Embryonic facial prominence (tissue), 1 donor: ENCODE results near the gene TXNIP.
A peak's percentile ranks its signal among the peaks of the same experiment; 100 is the strongest.

Experiments used
- DNase-seq: peaks from one replicate; pipeline ENCODE4 v3.0.0-alpha.2; 2016; ENCODE audit errors: extremely low spot score

Gene TXNIP

DNA sequence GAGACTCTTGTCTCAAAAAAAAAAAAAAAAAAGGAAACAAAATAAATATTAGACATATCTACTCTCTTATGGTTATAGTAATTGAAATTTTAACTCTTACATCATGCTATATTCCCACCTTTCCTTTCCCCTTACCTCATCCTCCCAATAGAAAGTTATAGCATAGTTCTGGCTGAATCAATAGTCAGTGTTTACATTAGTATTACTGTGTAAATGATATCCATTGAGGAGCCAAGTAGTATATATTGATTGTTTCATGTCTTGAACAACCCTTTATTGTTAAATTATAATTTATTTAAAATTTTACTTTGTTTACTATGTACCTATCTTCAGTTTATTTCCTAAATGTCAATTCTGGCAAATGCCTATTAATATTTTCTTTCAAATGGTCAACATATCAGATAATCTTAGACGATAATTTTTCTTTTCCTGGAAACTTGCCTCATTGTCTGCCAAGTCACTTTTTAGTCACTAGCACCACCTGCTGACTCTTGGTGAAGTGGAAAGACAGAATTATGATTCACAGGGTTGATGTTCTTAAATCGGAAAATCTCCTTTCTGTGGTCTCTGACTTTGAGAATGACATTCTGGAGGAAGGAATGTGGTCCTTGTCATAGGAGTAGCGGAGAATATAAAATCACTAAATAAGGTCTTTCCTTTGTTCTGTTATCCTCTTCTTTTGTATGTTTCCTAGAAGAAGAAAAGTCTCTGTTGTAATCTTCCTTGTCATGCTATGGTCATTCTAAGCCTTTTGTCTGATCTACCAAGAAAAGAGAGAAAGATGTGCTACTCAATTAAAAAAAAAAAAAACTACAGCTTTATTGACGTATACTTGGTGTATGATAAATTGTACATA lies 16.6 kb upstream of the TXNIP start:
- DNase-seq: peak; percentile 65

DNA sequence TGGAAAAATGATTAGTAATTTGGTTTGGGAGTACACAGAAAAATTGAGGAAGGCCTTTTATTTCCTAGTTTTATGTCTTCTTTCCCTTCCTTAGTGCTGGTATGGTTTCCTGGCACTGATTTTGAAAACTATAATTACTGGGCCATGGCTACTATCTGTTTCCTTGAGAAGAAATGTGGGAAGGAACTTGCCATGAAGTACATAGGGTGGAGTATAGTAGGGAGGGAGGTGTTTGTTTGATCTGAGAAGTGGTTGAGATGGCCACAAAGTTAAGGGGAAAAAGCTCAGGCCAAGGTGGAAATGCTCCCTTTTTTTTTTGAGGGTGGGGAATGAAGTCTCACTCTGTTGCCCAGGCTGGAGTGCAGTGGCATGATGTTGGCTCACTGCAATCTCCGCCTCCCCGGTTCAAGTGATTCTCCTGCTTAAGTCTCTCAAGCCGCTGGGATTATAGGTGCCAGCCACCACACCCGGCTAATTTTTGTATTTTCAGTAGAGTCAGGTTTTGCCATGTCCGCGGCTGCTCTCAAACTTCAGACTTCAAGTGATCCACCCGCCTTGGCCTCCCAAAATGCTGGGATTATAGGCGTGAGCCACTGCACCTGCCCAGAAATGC lies 13.9 kb upstream of the TXNIP start:
- DNase-seq: no peak

GRCh38 chr1:146007489-146008133 lies 11.2 kb upstream of the TXNIP start:
- no peak for DNase-seq

GRCh38 chr1:146001709-146002108 lies 5.3 kb upstream of the TXNIP start:
- DNase-seq: no peak

DNA sequence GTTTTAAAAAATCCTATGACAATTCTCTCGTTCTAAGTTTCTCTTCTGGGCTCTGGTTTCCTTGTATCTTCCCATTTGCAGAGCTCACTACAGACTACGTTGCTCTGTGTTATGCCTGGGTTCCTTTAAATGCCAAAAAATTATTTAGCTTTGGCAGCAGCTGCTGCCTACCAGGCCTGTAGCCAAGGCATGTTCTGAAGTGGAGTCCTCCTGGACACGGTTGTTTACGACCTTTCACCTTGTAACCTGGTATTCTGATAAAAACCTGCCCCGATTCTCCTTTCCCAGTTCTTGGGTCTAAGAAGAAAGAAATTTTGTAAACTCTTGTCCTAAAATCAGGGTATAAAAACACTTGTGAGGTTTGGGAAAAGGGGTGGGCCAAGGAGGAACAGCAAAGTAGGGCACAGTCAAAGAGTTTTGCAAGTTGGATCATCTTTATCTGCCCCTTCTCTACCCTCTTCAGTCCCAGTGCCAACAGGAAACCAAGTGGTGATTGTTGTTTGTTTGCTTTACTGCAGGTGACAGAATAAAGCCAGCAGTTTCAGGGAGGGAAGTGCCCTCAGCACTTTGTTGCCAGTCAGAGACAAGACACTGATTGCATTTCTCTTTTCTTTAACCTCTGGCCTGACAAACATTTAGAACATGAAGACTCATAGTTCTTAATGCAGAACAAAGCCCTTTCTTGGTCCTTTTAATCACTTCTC lies 3.1 kb upstream of the TXNIP start:
- DNase-seq: no peak

GRCh38 chr1:145997718-145998023 lies 1.3 kb upstream of the TXNIP start:
- no peak for DNase-seq

GRCh38 chr1:145997016-145997717 lies 788 bp upstream of the TXNIP start:
- DNase-seq: no peak

DNA sequence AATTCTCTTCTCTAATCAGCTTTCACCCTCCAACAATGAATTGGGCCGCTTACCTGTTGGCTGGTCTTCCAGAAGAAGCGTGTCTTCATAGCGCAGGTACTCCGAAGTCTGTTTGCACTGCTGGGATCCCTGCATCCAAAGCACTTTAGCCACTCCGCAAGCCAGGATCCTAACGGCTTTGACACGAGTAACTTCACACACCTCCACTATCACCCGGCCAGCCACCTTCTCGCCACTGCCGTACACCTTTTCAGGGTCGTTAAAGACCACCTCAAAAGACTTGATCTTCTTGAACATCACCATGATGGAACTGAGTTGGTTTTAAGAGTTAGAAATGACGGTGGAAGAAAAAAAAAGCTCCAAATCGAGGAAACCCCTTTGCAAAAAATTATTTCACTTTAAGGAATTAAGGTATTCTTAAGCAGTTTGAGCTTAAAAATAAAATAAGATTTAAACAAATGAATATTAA lies 381 bp downstream of the TXNIP start:
- no peak for DNase-seq

DNA sequence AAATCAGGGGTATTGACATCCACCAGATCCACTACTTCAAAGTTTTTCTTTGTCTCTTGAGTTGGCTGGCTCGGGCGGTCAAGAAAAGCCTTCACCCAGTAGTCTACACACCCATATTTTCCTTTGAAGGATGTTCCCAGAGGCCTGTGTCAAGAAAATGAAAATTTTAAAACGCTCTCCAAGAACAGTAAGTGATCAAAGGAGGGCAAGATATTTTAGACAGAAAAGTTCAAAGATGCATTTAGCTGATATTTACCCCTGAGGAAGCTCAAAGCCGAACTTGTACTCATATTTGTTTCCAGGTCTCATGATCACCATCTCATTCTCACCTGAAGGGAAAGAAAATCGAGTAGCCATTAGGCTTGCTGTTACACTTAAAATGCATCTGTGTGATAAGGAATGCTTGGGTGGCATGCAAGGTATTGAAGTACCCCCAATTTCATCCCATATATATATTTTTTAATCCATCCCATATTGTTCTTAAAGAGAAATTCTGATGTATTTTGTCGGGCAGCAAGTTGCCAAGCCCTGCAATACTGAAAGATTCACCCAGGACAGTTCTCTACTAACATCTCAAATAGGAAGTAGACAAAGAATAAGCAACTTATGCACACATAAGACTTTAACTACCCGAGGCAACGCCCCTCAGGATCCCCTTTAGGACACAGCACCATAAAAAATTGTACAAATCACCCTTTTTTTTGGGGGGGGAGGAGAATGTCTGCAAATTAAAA lies 1.1 kb downstream of the TXNIP start:
- no peak for DNase-seq

DNA sequence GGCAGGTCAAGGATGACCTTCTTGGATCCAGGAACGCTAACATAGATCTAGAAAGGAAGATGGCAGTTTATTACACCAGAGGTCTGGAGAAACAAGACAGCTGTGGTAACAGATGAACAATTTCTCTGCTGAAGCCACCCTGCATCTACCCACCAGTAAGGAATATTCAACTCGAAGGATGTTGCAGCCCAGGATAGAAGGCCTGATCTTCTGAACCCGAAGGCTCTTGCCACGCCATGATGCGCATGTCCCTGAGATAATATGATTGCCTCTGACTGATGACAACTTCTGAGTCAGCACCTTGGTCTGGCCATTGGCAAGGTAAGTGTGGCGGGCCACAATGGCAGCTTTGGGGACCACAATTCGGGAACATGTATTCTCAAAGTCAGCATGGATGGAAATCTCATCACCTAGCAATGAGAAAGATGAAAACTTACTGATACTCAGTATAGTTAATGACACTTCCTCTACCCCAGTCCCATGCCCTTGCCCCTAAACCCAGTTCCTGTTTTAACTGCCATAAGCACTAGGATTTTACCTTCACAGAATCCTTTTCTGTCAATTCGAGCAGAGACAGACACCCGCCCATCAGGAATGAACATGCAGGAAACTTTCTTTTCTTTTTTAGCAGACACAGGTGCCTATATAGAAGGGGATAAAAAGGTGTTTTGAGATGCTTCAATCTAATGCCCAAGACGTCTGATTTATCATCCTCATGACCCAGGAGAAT lies 1.8 kb downstream of the TXNIP start:
- DNase-seq: no peak

GRCh38 chr1:145993618-145994390 lies 2.6 kb downstream of the TXNIP start:
- DNase-seq: no peak

DNA sequence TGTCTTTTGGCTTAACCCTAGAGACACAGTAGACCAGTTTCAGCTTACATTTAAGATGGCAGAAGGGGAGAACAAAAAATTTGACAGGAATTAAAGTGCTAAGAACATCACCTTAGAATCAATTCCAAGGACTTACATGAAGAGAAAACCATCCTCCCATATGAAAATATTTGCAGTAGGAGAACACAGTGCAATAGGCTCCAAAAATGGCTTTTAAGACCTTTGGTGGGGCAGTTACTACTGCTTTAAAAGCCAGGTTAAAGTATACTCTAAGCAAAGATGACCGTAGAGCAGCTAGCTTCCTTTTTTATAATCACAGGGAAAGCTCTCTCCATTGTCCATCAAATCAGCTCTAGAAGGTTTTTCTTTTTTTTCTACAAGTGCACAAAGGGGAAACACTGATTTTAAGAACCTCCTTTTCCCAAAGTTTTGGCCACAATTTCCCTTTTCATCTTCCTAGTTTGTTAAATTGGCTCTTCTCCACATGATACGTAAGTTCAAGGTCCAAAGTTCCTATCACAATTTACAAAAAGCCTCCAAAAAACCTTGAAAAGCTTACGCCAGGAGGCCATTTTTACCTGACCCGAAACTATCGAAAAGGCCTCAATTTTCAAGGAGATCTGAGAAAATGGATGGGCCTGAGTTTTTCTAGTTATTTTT lies 3.3 kb downstream of the TXNIP start:
- DNase-seq: no peak

DNA sequence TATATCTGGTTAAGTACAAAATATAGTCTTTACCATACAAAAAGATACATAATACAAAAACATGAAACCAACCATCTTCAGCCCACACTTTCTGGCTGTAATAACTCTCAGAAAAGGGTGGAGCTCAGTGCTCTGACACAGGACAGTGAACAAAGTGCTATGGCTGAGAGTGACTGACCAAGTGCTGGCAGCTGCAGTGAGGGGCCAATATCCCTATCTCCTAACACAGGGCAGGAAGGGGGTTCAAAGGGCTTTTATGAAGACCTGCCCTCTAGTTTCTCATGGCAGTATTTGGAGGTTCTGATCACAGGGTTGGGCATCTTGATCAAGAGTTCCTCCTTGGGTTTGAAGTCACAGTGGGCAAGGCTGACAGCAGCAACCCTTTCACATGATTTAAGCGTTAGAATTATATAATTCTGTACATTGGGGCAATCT lies 3.9 kb downstream of the TXNIP start:
- DNase-seq: no peak

DNA sequence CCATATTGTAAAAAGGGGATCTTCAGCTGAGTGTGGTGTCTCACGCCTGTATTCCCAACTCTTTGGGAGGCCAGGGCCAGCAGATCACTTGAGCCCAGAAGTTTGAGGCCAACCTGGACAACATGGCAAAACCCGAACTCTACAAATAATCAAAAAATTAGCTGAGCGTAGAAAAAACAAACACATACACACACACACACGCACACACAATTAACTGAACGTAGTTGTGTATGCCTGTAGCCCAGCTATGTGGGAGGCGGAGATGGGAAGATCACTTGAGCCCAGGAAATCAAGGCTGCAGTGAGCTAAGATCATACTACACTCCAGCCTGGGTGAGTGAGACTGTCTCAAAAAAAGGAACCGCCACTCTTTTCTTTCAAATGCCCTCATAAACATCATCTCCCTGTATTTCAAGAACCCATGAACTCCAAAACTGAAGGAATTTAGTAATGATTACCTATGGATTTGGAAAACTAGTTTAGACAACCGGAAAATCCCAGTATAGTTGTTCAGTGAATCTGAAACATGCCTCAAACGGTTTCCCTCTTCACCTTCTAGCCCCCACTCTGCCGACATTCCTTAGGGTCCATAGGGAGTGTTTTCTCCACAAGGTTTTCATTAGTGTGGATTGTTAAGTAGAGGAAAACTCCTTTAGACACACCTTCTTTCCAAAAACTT lies 4.5 kb downstream of the TXNIP start:
- DNase-seq: no peak

- DNase-seq: no peak
Observed at GRCh38 chr1:145990249-145990855, 6.0 kb downstream of the TXNIP start.

DNA sequence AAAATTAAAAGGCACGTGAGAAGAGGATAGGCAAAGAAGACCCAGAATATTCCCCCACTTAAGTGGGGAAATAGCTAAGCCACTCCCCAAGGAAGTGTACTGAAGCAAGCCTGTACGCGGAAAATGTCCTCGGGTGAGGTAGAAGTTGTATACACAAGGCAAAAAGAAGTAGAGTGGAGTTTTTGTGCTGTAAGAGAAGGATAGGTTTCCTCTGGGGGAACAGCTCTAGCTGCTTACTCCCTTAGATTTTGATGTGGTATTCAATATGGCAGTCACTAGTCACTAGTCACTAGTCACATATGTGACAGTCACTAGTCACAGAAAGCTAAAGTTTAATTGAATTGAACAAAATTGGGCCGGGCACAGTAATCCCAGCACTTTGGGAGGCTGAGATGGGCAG lies 7.6 kb downstream of the TXNIP start:
- DNase-seq: no peak

DNA sequence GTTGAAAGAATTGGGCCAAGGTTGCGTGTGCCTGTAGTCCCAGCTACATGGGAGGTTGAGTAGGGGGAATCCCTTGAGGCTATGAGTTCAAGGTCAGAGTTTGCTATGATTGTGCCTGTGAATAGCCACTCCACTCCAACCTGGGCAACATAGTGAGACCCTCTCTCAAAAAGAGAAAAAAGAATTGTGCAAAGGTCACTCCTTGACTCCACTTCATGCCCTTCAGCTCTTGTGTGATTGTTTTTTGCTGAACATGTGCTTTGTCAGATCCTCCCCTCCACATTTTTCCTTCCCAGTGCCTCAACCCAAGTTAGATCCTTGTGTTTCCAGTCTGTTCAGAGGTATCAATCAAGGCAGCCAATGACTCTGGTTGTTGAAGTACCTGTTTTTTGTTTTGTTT lies 8.5 kb downstream of the TXNIP start:
- DNase-seq: no peak

DNA sequence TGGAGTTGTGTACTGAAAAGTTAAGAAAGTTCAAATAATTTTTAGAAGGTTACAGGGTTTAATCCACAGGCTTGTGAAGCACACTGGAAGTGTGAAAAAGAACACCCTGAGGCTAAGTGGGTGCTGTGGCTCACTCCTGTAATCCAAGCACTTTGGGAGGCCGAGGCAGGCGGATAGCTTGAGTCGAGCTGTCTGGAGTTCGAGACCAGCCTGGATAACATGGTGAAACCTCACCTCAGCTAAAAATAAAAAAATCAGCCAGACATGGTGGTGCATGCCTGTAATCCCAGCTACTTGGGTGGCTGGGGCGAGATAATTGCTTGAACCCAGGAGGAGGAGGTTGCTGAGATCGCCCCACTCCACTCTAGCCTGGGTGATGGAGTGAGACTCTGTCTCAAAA lies 9.8 kb downstream of the TXNIP start:
- no peak for DNase-seq
